T-cell (primary cell): Measurements from ENCODE around the gene PTDSS2. TPM values are rescaled to one million over a fixed set of nuclear protein-coding genes. Genes with fewer than 3 reads are reported as not detected.

Source experiments
- ATAC-seq, 4 experiments: fragments of 200-7000 bp in 3 of 4; fragments of 150-1000 bp in 1 of 4; cut with Tn5 transposase; replicated peaks in 1 of 4; 1 replicate in 3 of 4; 2 replicates in 1 of 4; pipeline ENCODE4 v1.10.0; 2021; ENCODE audit warnings: moderate library complexity in 3 of 4, mild to moderate bottlenecking in 2 of 4, moderate number of reproducible peaks in 1 of 4
- CTCF ChIA-PET, 2 donors: fragments of 300-600 bp; sonication (Branson Sonifier 250); formaldehyde crosslinking; loops; one replicate each; lab custom pipeline; 2022; ENCODE audit warnings: antibody characterized with exemption in 2 of 2; lab: Charles Lee
- POLR2A ChIA-PET, 2 donors: fragments of 300-600 bp; sonication (Branson Sonifier 250); formaldehyde crosslinking; loops; one replicate each; lab custom pipeline; 2022; ENCODE audit warnings: antibody characterized with exemption in 2 of 2; lab: Charles Lee
- DNase-seq, 35 experiments: peaks; one replicate each; pipeline versions ENCODE4 v3.0.0 to v3.0.0-alpha.2; 2013 to 2023
- H3K27ac ChIP-seq: one replicate; pipeline ENCODE4 v1.5.1; 2013; ENCODE audit warnings: low read length
- H3K27me3 ChIP-seq, 2 experiments: replicated peaks in 1 of 2; 1 replicate in 1 of 2; 2 replicates in 1 of 2; pipeline versions ENCODE4 v1.6.1 to v1.7.0; 2013; ENCODE audit warnings: low read length in 1 of 2, mixed read lengths in 1 of 2; ENCODE audit not compliant: control insufficient read depth in 2 of 2, insufficient read depth in 2 of 2; ENCODE audit errors: extremely low read depth in 1 of 2
- H3K36me3 ChIP-seq, 2 donors: 1 replicate in 1 of 2; 2 replicates in 1 of 2; pipeline versions ENCODE4 v1.6.1 to v1.7.0; 2013; ENCODE audit warnings: low read length in 1 of 2; ENCODE audit not compliant: control insufficient read depth in 2 of 2, insufficient read depth in 1 of 2; ENCODE audit errors: extremely low read depth in 1 of 2
- H3K4me1 ChIP-seq, 2 experiments: 1 replicate in 1 of 2; 2 replicates in 1 of 2; pipeline versions ENCODE4 v1.6.1 to v1.7.0; 2013; ENCODE audit warnings: low read length in 2 of 2, mixed read lengths in 1 of 2; ENCODE audit not compliant: insufficient read depth in 2 of 2, control insufficient read depth in 1 of 2; ENCODE audit errors: extremely low read depth in 1 of 2
- H3K4me3 ChIP-seq, 2 donors: 1 replicate in 1 of 2; 2 replicates in 1 of 2; pipeline versions ENCODE4 v1.5.1 to v1.7.0; 2013; ENCODE audit warnings: mild to moderate bottlenecking in 2 of 2, low read length in 1 of 2, moderate library complexity in 1 of 2; ENCODE audit not compliant: control insufficient read depth in 1 of 2; ENCODE audit errors: extremely low read depth in 1 of 2
- H3K9me3 ChIP-seq: 2 replicates; pipeline ENCODE4 v1.7.0; 2013
- H3K27ac Mint-ChIP-seq, 2 donors: one replicate each; pipeline ENCODE4 v1.8.0; 2020 to 2021; ENCODE audit warnings: mild to moderate bottlenecking in 2 of 2, mixed read lengths in 2 of 2
- H3K27me3 Mint-ChIP-seq, 2 donors: one replicate each; pipeline ENCODE4 v1.8.0; 2021 to 2022; ENCODE audit warnings: mixed read lengths in 2 of 2
- H3K36me3 Mint-ChIP-seq: one replicate; pipeline ENCODE4 v1.8.0; 2021; ENCODE audit warnings: mixed read lengths
- H3K4me1 Mint-ChIP-seq, 3 donors: one replicate each; pipeline ENCODE4 v1.8.0; 2020 to 2022; ENCODE audit warnings: mixed read lengths in 3 of 3, mild to moderate bottlenecking in 1 of 3
- H3K4me3 Mint-ChIP-seq, 3 donors: one replicate each; pipeline ENCODE4 v1.8.0; 2020 to 2022; ENCODE audit warnings: mild to moderate bottlenecking in 3 of 3, mixed read lengths in 3 of 3, moderate library complexity in 3 of 3
- H3K9me3 Mint-ChIP-seq, 3 donors: one replicate each; pipeline ENCODE4 v1.8.0; 2020 to 2022; ENCODE audit warnings: mixed read lengths in 3 of 3
- WGBS: methylation state at CpG from one replicate; pipeline ENCODE4 v1.1.5; 2013; ENCODE audit warnings: missing lambda C conversion rate; ENCODE audit not compliant: insufficient coverage; 5-methylcytosine and 5-hydroxymethylcytosine counted together
- total RNA-seq, 35 experiments: library from RNA in 6 of 35; stranded (reverse) in 6 of 35; fragments of 120-200 nt in 1 of 35; gene quantifications; one replicate each; pipeline versions ENCODE4 v1.2.1 to v1.2.4 and lab custom pipeline; 2013 to 2026

The PTDSS2 gene
- total RNA-seq, 5 donors from 2014 or later (not counting 1 experiment from before 2014, with no cell fraction given) = 22.4 to 33.5 (median 28.7) TPM

DNA sequence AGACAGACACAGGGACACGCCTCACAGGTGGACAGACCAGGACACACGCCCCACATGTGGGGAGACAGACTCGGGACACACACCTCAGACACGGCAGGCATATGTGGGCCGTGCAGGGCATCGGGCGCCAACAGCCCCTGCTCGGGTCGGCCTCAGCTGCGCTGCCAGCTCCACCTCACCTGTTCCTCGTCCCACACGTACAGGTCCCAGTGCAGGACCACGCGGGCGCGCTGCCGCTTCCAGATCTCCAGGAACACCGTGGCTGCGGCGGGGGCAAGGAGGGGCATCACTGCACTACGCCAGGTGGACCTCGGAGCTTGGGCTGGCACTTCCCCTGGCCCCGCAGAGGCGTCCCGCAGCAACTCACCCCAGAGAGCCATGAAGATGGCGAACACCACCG is 20.7 kb upstream of the PTDSS2 start:
- WGBS = 91% methylated on average over 22 of the region's 27 CpGs

DNA sequence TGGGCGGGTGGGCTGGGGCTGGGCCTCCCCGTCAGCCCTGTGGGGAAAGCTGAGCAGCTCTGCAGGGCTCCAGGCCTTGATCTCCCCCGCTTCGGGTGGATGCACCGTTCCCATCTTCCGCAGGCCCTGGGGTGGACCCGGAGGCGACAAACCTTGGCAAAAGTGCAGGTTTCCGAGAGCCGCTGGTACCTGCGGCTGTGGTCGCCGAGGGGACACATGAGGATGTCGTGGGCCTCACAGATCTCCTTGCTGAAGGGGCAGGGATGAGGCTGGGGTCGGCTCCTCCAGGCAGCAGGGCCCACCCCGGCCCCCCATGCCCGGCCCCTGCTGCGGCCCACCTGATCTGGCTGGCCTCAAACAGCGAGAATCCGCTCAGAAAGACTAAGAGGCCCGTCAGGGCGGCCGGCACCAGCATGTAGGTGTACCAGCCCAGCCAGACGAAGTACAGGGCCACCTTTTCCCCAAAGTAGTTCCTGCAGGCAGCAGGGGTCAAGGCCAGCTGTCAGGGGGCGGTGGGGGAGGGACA is 20.1 kb upstream of the PTDSS2 start:
- DNase-seq (no peak), ATAC-seq (no peak)
- H3K36me3 Mint-ChIP-seq = peaks cover 17% of the 10 kb centered on the region
- no peaks in the 10 kb centered on the region for H3K9me3 ChIP-seq
- H3K27me3 ChIP-seq = no peaks in the 10 kb centered on the region
- peaks cover 5 to 25% of the 10 kb centered on the region in 2 donors for H3K36me3 ChIP-seq
- H3K27ac ChIP-seq = no peak overlapping the region
- no peaks in the 10 kb centered on the region for H3K27me3 Mint-ChIP-seq
- no peak overlapping the region for H3K4me3 ChIP-seq
- H3K4me1 ChIP-seq = no peaks in the 10 kb centered on the region
- H3K4me1 Mint-ChIP-seq = peaks cover 0 to 2% (median 0%) of the 10 kb centered on the region in 3 donors
- ChIA-PET CTCF (no interaction called here), POLR2A (no interaction called here)
- no peaks in the 10 kb centered on the region for H3K9me3 Mint-ChIP-seq
- WGBS = 93% methylated on average over 17 of the region's 25 CpGs
- H3K4me3 Mint-ChIP-seq = no peak overlapping the region
- H3K27ac Mint-ChIP-seq = no peak overlapping the region

More for the DNA sequence above, 20.7 kb upstream of the PTDSS2 start:
- Mint-ChIP-seq H3K9me3 (no peaks in the 10 kb centered on the region), H3K4me3 (no peak overlapping the region), H3K27me3 (no peaks in the 10 kb centered on the region), H3K36me3 (peaks cover 21% of the 10 kb centered on the region), H3K4me1 (no peaks in the 10 kb centered on the region), H3K27ac (no peak overlapping the region)
- no peaks in the 10 kb centered on the region for H3K27me3 ChIP-seq
- ChIA-PET POLR2A (no interaction called here), CTCF (no interaction called here)
- no peak overlapping the region for H3K27ac ChIP-seq
- H3K36me3 ChIP-seq = peaks cover 5 to 23% of the 10 kb centered on the region in 2 donors
- no peak for DNase-seq
- no peak overlapping the region for H3K4me3 ChIP-seq
- no peaks in the 10 kb centered on the region for H3K4me1 ChIP-seq
- H3K9me3 ChIP-seq = no peaks in the 10 kb centered on the region
- no peak for ATAC-seq

DNA sequence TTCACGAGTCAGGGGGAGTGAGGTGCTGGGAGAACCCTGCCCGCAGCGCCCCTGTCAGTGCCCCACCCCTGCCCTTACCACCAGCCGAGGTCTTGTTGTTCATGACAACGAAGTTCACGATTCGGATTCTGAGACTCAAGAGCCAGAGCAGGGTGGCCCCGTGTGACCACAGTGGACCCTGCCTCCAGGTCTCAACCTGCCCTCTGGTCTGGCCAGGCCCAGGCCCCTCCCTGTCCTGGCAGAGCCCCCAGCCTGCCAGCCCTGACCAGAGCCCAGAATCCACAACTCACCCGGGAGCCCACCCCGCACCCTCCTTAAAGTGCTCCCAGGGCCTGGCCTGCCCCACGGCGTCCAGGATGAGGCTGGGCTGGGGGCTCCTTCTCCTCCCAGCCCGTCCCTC is 18.2 kb upstream of the PTDSS2 start:
- DNase-seq = no peak
- Histone ChIP-seq H3K36me3 (peaks cover 1 to 22% of the 10 kb centered on the region in 2 donors), H3K4me1 (no peaks in the 10 kb centered on the region), H3K27ac (no peak overlapping the region), H3K27me3 (no peaks in the 10 kb centered on the region), H3K4me3 (no peak overlapping the region), H3K9me3 (no peaks in the 10 kb centered on the region)
- POLR2A ChIA-PET = no interaction called here
- CTCF ChIA-PET = no interaction called here
- Mint-ChIP-seq H3K36me3 (peaks cover 9% of the 10 kb centered on the region), H3K9me3 (no peaks in the 10 kb centered on the region), H3K4me3 (no peak overlapping the region), H3K27ac (no peak overlapping the region), H3K27me3 (no peaks in the 10 kb centered on the region), H3K4me1 (peaks cover 0 to 6% (median 2%) of the 10 kb centered on the region in 3 donors)
- no peak for ATAC-seq
- 97% methylated on average over 9 of the region's 13 CpGs for WGBS

DNA sequence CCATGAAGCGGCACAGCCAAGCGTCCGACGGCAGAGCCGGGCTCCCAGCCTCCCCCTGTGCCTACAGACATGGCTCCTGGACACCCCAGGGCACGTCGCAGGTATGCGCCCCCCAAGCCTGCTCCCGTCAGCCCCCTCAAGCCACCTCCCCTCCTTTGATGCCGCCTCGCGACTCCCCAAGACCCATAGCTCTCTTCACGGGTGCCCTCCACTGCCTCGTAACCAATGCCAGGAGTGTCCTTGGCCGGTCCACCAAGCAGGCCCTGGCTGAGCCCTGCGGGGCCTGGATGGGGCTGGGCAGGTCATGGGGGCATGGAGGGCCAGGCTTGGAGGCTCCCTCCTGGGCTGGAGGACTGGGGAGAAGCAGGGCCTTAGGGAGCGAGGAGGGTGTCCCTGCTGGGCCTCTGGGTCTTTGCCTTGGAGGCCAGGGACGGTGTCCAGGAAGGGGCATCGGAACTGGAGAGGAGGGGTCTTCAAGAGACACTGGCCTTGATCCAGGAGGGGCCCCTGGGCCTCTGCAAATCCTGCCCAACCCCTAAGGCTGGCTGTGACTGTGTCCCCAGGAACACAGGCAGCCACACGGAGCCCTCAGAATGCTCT is 17.5 kb upstream of the PTDSS2 start:
- Histone ChIP-seq H3K36me3 (peaks cover 0 to 22% of the 10 kb centered on the region in 2 donors), H3K27ac (no peak overlapping the region), H3K4me3 (no peak overlapping the region), H3K27me3 (no peaks in the 10 kb centered on the region), H3K4me1 (peaks cover 0 to 5% of the 10 kb centered on the region in 2 experiments), H3K9me3 (no peaks in the 10 kb centered on the region)
- ATAC-seq (no peak), DNase-seq (no peak)
- H3K27ac Mint-ChIP-seq = no peak overlapping the region
- peaks cover 6% of the 10 kb centered on the region for H3K36me3 Mint-ChIP-seq
- H3K9me3 Mint-ChIP-seq = no peaks in the 10 kb centered on the region
- H3K4me1 Mint-ChIP-seq = peaks cover 5 to 12% (median 8%) of the 10 kb centered on the region in 3 donors
- H3K27me3 Mint-ChIP-seq = no peaks in the 10 kb centered on the region
- POLR2A ChIA-PET = no interaction called here
- H3K4me3 Mint-ChIP-seq = no peak overlapping the region
- WGBS = 95% methylated on average over 20 of the region's 20 CpGs
- CTCF ChIA-PET = no interaction called here

DNA sequence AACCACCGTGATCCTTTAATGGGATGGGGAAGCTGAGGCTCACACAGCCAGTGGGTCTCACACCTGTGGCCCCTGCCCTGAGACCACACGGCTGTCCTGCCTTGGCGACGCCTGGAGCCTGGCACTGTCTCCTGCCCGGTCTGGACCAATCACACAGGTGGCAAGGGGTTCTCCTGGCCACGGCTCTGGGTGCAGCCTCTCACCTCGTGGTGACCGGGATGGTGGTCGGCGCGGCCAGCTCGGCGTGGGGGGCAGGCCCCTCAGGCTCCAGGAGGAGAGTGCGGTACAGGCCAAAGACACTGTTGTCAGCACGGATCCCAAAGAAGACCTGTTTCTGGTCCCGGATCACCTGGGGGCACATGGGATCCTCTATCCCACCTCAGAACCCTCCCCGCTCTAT is 17.0 kb upstream of the PTDSS2 start:
- DNase-seq (no peak), ATAC-seq (no peak)
- H3K27me3 Mint-ChIP-seq = no peaks in the 10 kb centered on the region
- no peak overlapping the region for H3K27ac Mint-ChIP-seq
- WGBS = 98% methylated on average over 11 of the region's 17 CpGs
- CTCF ChIA-PET = no interaction called here
- H3K4me1 Mint-ChIP-seq = peaks cover 6 to 12% (median 9%) of the 10 kb centered on the region in 3 donors
- H3K27me3 ChIP-seq = no peaks in the 10 kb centered on the region
- POLR2A ChIA-PET = no interaction called here
- H3K4me3 Mint-ChIP-seq = no peak overlapping the region
- no peaks in the 10 kb centered on the region for H3K9me3 Mint-ChIP-seq
- no peaks in the 10 kb centered on the region for H3K9me3 ChIP-seq
- H3K36me3 ChIP-seq = peaks cover 0 to 22% of the 10 kb centered on the region in 2 donors
- H3K4me1 ChIP-seq = peaks cover 0 to 10% of the 10 kb centered on the region in 2 experiments
- no peak overlapping the region for H3K27ac ChIP-seq
- no peak overlapping the region for H3K4me3 ChIP-seq
- peaks cover 4% of the 10 kb centered on the region for H3K36me3 Mint-ChIP-seq

DNA sequence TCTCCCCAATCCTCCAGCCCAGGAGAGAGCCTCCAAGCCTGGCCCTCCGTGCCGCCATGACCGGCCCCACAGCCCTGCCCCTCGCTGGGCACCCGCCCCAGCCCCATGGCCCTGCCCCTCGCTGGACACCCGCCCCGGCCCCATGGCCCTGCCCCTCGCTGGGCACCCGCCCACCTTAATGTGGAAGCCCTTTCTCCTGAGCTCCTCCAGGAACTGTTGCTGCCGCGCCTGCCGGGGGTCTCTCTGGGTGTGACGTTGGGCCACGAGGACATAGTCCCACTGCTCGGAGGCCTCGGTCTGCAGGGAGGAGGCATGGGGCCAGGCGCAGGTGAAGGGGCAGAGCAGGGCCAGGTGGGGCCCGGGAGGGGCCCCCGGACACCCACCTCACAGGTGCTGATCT is 16.4 kb upstream of the PTDSS2 start:
- WGBS = 96% methylated on average over 19 of the region's 20 CpGs
- H3K4me1 ChIP-seq = peaks cover 0 to 15% of the 10 kb centered on the region in 2 experiments
- H3K36me3 ChIP-seq = peaks cover 0 to 22% of the 10 kb centered on the region in 2 donors
- H3K4me3 ChIP-seq = no peak overlapping the region
- ATAC-seq (no peak), DNase-seq (no peak)
- no peaks in the 10 kb centered on the region for H3K9me3 Mint-ChIP-seq
- no peaks in the 10 kb centered on the region for H3K9me3 ChIP-seq
- no peak overlapping the region for H3K4me3 Mint-ChIP-seq
- H3K27ac Mint-ChIP-seq = no peak overlapping the region
- H3K27me3 ChIP-seq = no peaks in the 10 kb centered on the region
- no peaks in the 10 kb centered on the region for H3K27me3 Mint-ChIP-seq
- H3K4me1 Mint-ChIP-seq = peaks cover 6 to 15% (median 12%) of the 10 kb centered on the region in 3 donors
- ChIA-PET CTCF (no interaction called here), POLR2A (no interaction called here)
- H3K36me3 Mint-ChIP-seq = peaks cover 4% of the 10 kb centered on the region
- no peak overlapping the region for H3K27ac ChIP-seq
